HG03354 (cell line): ENCODE results near the gene CACNA2D2.

Experiments
- ATAC-seq: cut with Tn5 transposase; IDR thresholded peaks from one replicate; pipeline ENCODE4 v1.9.1; 2021; ENCODE audit warnings: mild to moderate bottlenecking; ENCODE audit not compliant: unreplicated experiment, poor library complexity, severe bottlenecking

Gene CACNA2D2

DNA sequence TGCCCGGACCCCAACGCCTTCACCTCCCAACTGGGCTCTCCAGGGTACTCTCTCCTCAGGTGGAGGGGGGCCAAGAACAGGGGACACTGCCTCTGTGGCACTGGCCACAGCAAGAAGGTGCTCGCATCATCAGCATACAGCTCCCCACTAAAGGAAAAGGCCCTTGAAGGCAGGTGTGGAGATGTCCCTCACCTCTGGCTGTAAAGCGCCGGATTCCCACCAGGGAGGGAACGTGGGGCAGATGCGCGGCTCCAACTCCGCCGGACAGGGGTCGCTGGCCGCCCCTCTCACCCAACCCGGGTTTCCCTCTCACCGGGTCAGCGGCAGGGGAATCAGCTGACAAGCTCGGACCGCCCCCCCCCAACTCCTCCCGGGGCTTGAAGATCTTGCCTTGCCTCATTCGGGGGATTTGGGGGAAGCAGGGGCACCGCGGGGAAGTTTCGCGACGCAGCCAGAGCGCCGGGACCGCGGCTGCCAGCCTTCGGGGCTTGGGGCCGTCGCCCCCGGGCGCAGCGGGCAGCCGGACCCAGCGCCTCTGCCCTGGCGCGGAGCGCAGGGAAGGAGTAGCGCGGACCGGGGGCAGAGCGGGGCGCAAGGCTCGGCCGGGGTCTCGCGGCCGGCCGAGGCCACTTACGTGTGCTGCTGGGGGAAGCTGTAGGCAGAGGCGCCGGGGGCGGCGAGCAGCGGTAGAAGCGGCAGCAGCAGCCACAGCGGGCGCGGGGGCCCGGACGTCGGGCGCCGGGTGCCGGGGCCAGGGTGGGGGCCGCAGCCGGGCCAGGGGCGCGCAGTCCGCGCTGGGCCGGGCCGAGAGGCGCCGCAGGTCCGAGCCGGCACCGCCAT, 630 bp downstream of the CACNA2D2 start:
- no peak for ATAC-seq

GRCh38 chr3:50502225-50502583, 1.2 kb downstream of the CACNA2D2 start:
- no peak for ATAC-seq

- ATAC-seq, result no peak
Observed at GRCh38 chr3:50495609-50496423, 7.6 kb downstream of the CACNA2D2 start.

DNA sequence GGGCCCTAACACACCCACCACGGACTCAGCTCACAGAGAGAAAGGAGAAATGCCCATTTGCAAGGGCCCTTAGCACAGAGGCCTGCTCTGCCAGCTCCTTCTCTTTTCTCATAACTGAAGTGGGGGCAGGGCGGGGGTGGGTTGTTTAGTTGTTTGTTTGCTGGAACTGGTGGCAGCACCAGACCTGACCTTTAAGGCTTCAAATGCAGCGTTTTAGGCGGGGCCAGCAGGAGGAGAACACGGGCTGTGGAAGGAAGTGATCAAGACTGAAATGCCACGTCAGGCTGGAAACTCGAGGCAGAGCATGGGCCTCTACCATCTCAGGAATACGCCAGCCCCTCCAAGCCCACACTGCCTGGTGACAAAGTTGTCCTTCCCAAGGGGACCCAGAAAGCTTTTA, 9.3 kb downstream of the CACNA2D2 start:
- no peak for ATAC-seq

DNA sequence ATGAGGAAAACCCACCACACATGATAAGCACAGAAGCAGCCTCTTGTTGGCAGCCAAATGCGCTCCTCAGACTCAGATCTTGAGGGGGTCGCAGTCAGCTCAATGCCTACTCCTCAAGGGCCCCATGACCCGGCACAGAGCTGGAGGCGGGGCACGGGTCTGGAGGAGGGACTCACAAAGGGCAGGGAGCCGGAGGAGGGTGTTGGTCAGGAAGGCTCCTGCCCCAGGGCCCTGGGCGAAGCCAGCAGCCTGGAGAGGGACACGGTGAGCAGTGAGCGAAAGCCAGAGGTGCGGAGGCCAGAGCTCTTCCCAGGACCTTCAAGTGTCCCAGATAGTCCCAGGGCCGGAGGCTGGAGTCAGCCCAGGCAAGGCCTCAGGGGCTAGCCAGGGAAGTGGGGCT, 9.8 kb downstream of the CACNA2D2 start:
- no peak for ATAC-seq

- no peak for ATAC-seq
Observed at GRCh38 chr3:50493086-50493485, 10.3 kb downstream of the CACNA2D2 start.

DNA sequence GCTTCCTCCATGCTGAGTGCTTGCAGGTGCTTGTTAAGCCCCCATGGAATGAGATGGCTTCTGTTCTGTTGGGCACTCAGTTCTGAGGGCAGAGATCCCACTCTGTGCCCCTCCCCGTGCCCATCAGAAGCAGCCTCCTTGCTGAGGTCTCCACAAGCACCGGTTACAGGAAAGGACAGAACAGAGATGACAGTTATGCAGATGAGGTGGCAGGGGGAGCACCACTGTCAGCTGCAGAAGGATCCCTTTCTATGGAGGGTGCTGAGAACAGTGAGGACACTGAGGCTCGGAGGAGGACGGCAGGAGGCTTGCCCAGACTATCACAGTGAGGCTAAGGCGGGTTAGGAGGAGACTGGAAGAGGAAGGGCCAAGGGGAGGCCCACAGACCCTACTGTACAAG, 12.4 kb downstream of the CACNA2D2 start:
- no peak for ATAC-seq

DNA sequence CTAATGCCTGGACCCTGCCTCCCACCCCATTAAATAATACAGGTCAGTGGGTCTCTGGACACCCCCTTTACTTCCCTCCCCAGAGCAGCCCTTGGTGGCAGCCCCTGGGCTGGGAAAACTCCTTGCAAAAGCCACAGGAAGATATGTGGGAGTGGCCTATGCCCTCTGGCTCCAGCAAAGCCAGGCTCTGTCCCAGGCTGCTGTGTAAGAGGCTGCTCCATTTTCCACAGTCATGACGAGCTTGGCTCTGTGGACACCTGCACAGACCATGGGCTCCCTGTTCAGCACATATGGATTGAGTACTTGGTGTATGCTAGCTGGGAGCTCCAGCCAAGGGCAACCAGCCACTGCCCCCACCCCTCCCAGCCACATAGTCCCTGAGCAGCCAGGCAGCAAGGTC, 13.0 kb downstream of the CACNA2D2 start:
- ATAC-seq, result no peak

GRCh38 chr3:50487181-50487580, 16.3 kb downstream of the CACNA2D2 start:
- ATAC-seq, result no peak

DNA sequence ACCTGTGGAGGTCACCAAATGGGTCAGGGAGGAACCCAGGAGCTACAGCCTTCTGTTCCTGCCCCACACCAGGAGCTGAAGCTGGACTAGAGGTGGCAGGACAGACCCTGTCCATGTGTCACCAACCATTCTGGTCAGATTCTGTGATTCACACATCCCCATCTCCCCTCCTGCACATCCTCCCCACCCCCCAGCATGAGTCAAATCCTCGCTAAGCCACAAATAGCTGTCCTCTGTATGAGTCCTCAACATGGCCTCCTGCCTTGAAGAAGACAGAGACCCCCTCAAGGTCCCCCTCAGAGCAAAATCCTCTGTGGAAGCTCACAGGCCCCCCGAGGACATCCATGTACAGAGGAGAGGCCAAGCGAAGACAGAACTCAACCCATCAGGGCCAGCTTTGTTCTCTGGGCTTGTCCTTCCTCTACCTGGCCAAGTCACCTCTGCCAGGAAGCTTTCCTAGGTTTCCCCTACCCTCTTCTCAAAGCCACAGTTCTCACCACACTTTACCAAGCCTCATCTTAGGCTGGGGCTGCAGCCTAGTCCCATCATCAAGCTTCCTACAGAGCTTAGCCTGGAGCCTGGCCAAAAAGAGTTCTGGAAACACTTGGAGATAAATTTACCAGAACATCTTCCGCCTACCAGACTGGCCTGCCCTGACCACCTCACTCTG, 17.1 kb downstream of the CACNA2D2 start:
- no peak for ATAC-seq

- no peak for ATAC-seq
Observed at GRCh38 chr3:50484722-50485121, 18.7 kb downstream of the CACNA2D2 start.

- ATAC-seq, result no peak
Observed at GRCh38 chr3:50483374-50483773, 20.1 kb downstream of the CACNA2D2 start.

- ATAC-seq, result no peak
Observed at GRCh38 chr3:50481992-50482391, 21.4 kb downstream of the CACNA2D2 start.

DNA sequence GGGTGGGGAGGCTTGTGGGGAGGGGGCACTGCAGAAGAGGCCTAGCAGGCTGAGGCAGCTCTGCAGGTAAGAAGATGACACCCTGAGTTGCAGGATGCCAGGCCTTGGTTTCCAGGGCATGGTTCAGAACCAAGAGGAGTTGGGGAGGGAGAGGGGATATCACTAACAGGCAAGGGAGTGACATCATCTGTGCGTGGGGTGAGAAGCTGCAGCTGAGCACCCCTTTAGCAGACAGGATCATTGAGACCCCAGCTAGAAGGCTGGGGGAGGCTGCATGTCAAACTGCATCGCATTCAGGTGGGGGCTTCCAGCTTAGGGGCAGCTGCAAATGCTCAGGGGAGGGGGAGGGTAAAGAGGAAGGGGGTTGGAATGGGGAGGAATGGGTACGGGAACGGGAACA, 23.0 kb downstream of the CACNA2D2 start:
- no peak for ATAC-seq

- no peak for ATAC-seq
Observed at GRCh38 chr3:50479523-50479922, 23.9 kb downstream of the CACNA2D2 start.

- ATAC-seq, result no peak
Observed at GRCh38 chr3:50478671-50479260, 24.7 kb downstream of the CACNA2D2 start.

GRCh38 chr3:50478051-50478450, 25.4 kb downstream of the CACNA2D2 start:
- no peak for ATAC-seq

DNA sequence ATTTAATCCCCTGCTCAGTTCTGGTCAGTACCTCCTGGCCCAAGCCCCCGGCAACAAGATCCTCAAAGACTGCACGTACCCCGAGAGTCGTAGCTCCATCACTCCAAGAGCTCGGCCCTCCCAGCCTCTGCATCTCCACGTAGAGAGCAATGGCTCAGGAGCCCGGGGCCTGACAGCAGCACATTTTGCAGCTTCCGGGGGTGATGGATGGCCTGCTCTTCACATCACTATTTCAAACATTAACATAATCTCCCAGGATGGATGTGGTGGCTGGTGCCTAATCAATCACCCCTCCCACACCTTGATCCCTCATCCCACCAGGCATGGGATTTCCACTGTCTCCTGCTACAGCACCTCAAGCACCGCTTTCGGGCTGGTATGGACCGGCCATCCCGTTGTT, 28.1 kb downstream of the CACNA2D2 start:
- ATAC-seq, result no peak

- no peak for ATAC-seq
Observed at GRCh38 chr3:50474717-50475116, 28.7 kb downstream of the CACNA2D2 start.

- no peak for ATAC-seq
Observed at GRCh38 chr3:50473768-50474167, 29.7 kb downstream of the CACNA2D2 start.
